ENCODE data around the gene B4GALT2. TPM values are rescaled to one million over a fixed set of nuclear protein-coding genes. Genes with fewer than 3 reads are reported as not detected.

The B4GALT2 gene
- total and polyA plus RNA-seq, 12 donors: 18.2 to 47.9 (median 28.0) TPM

- intact Hi-C loops (cut with DNase I): no loop called here
- Histone ChIP-seq H3K36me3 (replicated peaks in 1 of 2) (no peaks in the 10 kb centered on the region), H3K27me3 (no peaks in the 10 kb centered on the region), H3K9me3 (replicated peaks in 1 of 3) (no peaks in the 10 kb centered on the region), H3K4me1 (replicated peaks in 1 of 2) (peaks cover 4 to 11% of the 10 kb centered on the region in 2 donors), H3K4me3 (no peak overlapping the region), H3K27ac (no peak overlapping the region)
- TF ChIP-seq POLR2A (IDR thresholded peaks at IDR 0.05): no peak
- no peak for TF ChIP-seq CTCF (IDR thresholded peaks at IDR 0.05)
- 81 to 90% (median 85%) methylated on average over 13 of the region's 13 CpGs for WGBS, 4 donors
- DNase-seq: no peak
These were observed 46.0 kb downstream of the B4GALT2 start for GRCh38 chr1:44024903-44025525.

GRCh38 chr1:44025816-44026215 is 46.8 kb downstream of the B4GALT2 start:
- H3K36me3 ChIP-seq (replicated peaks in 1 of 2): no peaks in the 10 kb centered on the region
- H3K27me3 ChIP-seq: no peaks in the 10 kb centered on the region
- intact Hi-C loops (cut with DNase I): no loop called here
- peaks cover 4 to 11% of the 10 kb centered on the region in 2 donors for H3K4me1 ChIP-seq (replicated peaks in 1 of 2)
- 49 to 79% (median 75%) methylated on average over 3 of the region's 3 CpGs for WGBS, 4 donors
- H3K27ac ChIP-seq: no peak overlapping the region
- H3K9me3 ChIP-seq (replicated peaks in 1 of 3): no peaks in the 10 kb centered on the region
- DNase-seq: no peak
- TF ChIP-seq POLR2A (IDR thresholded peaks at IDR 0.05) (no peak), CTCF (IDR thresholded peaks at IDR 0.05) (no peak)
- H3K4me3 ChIP-seq: no peak overlapping the region

- H3K4me1 ChIP-seq (replicated peaks in 1 of 2): peaks cover 13 to 22% of the 10 kb centered on the region in 2 donors
- no peak for TF ChIP-seq CTCF (IDR thresholded peaks at IDR 0.05)
- no peaks in the 10 kb centered on the region for H3K36me3 ChIP-seq (replicated peaks in 1 of 2)
- intact Hi-C loops (cut with DNase I): no loop called here
- no peak overlapping the region for H3K27ac ChIP-seq
- 92 to 97% (median 93%) methylated on average over 3 of the region's 3 CpGs for WGBS, 4 donors
- no peaks in the 10 kb centered on the region for H3K9me3 ChIP-seq (replicated peaks in 1 of 3)
- no peaks in the 10 kb centered on the region for H3K27me3 ChIP-seq
- no peak for DNase-seq
- H3K4me3 ChIP-seq: no peak overlapping the region
These were observed 48.3 kb downstream of the B4GALT2 start for GRCh38 chr1:44027320-44027719.

GRCh38 chr1:44029260-44029910 is 50.4 kb downstream of the B4GALT2 start:
- Histone ChIP-seq H3K4me1 (replicated peaks in 1 of 2) (peaks cover 14 to 22% of the 10 kb centered on the region in 2 donors), H3K9me3 (replicated peaks in 1 of 3) (no peaks in the 10 kb centered on the region), H3K27ac (peak overlapping the region in 4 of 5 donors; percentile 54 to 90 (median 82)), H3K36me3 (replicated peaks in 1 of 2) (no peaks in the 10 kb centered on the region), H3K4me3 (peak overlapping the region in 3 of 4 donors; percentile 36 to 84 (median 75)), H3K27me3 (no peaks in the 10 kb centered on the region)
- TF ChIP-seq POLR2A (IDR thresholded peaks at IDR 0.05) (no peak), CTCF (IDR thresholded peaks at IDR 0.05) (no peak)
- intact Hi-C loops (cut with DNase I): no loop called here
- 27 to 42% (median 29%) methylated on average over 12 to 17 of the region's 17 CpGs for WGBS, 4 donors
- DNase-seq: peak in 2 of 7 donors; percentile 36 to 66

Measured in adrenal gland (tissue), 12 donors.